CD4-positive, alpha-beta T cell treated with Interleukin-15 for 4 hours (primary cell): ENCODE data around the gene KLRD1.
"Not testable (repeated sequence)": the region's sequence is repeated elsewhere in the genome, so short reads cannot be mapped to it uniquely, and the experiment has no call there.

Source experiments
- DNase-seq: peaks from one replicate; pipeline ENCODE4 v3.0.0-alpha.2; 2020; ENCODE audit warnings: low spot score

The KLRD1 gene, protein sequence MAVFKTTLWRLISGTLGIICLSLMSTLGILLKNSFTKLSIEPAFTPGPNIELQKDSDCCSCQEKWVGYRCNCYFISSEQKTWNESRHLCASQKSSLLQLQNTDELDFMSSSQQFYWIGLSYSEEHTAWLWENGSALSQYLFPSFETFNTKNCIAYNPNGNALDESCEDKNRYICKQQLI

DNA sequence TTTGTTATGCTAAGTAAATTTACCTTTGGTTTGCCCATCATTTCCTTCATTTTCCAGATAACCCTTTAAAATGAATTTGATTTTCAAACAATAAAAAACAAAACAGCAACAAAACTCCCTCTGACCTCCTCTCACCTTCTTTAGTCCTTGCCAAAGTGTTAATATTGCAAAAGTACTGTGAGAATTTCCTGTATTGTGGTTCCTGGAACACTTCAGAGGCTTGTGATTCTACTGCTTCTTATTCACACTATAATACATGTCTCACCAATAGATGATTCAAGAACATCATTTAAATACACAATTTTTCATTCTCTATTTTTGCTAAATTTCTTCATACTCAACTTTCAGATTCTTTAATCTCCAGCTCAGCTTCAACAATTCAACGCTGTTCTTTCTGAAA, at the start of gene KLRD1:
KLRD1 (plus strand) TSS at position 241 of the 400 bp plus-strand sequence. CDS start 208 bp downstream, outside the sequence.
- DNase-seq, result peak; percentile 34

DNA sequence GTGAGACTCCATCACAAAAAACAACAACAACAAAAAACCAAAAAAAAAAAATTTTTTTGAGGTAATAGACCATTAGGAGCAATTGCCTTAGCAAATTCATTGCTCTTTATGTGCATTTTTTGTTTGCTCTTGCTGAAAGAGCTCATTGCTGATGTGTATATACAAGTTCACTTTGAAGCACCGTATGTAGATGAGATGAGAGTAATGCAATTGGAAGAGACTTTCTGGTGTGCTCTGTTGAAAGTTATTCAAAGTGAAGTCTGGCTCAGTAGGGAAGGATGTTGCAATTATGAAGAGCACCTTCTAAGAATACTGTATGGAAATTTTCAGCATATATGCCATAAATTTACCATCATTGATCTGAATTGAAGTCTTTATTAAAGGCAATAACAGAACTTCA, 46.7 kb upstream of the KLRD1 start:
- no peak for DNase-seq

DNA sequence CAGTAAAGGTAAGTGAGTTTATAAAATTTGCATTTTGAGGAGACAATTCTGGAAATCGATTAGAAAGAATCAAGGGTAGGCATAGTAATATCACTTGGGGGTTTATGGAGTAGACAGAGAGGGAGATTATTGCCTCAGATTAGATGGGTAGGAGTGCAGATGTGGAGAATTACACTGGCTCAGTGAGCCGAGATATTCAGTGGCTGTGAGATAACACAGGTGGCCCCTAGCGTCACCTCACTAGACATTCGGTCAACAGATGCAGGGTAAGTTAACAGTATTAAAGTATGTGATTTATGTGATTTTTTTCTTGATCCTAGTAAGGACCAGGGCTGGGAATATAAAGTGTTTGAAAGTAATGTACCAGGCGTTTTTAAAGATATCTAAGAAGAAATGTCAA, 39.6 kb upstream of the KLRD1 start:
- no peak for DNase-seq

DNA sequence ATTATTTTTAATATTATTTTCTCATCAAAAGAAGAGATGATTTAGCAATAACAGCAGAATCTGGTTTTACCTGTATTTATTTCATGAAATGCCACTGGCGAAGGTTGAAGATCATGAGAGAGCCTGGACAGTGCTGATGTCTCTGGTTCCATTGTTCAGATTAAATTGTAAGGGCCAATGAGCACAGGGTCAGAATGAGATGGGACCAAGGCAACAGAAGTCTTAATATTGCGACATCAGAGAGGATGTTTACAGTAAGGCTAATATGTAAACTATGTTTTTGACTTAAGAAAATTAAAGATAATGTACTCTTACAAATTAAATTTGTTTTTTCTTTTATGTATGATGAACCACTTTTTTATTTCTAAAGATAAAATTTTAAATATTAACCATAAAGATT, 35.2 kb upstream of the KLRD1 start:
- no peak for DNase-seq

DNA sequence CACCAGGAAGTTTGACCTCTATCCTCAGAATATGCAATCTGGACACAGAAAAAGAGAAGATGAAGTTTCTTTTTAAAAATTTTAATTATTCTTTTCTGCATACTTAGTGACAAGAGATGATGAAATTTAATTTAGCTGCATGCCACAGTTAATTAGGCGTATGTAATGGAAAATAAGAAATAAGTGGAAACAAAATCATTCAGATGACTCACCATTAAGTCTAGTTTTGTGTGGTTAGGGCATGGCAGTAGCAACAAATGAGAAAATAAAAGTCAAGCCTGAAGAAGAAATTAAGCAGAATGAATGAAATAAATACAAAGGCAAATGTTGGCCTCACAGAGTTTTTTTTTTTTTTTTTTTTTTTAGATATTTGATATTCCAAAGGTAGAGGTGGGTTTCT, 30.9 kb upstream of the KLRD1 start:
- no peak for DNase-seq

DNA sequence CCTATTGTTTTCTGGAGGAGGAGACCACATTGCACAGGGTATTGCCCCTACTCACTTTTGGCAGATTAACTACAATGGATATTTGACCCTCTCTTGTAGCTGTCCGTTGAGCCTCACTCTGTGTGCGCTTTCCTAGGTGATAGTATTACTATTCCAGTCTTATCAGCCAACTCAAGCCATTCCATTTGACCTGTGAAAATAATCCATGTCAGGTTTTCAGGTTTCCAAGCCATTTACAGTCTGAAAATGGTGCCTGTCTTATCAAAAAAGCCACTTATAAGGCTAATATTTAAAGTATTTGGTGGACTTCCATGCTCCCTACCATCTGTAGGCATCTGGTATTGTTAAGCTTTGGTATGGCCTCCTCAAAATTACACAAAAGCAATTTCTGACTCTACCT, 29.6 kb upstream of the KLRD1 start:
- no peak for DNase-seq

DNA sequence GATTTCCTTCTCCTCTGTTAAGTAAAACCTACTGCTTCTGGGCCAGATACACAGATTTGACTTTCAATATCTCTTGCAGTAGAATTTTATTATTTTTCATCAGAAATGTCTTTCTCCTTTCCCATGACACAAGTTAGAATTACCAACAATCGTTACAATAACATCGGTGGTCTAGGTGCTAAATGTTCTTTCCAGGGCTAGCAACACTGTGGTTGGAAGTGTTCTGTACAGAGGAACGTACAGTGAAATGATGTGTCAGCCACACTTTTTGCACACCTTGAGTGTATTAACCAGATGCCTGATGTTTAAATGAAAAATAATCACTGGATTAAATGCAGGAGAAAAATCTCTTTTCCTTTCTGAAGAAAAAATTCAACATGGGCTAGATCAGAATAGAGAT, 27.7 kb upstream of the KLRD1 start:
- DNase-seq, result peak; percentile 32

DNA sequence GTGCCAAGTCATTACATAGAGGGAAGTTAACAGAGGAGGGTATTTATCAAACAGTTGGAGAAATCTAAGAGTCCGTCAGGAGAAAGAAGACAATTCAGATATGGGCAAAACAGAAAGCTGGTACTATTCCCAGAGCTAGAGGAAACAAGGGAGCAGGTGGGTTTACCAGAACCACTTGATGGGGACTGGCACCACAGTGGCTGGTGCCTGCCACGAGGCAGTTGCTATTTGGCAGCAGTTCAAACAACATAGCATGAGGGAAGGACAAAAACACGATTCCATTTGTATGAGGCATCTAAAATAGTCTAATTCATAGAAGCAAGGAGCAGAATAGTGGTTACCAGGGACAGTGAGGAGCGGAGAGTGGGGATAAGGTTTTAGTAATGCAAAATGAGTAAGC, 24.6 kb upstream of the KLRD1 start:
- no peak for DNase-seq

DNA sequence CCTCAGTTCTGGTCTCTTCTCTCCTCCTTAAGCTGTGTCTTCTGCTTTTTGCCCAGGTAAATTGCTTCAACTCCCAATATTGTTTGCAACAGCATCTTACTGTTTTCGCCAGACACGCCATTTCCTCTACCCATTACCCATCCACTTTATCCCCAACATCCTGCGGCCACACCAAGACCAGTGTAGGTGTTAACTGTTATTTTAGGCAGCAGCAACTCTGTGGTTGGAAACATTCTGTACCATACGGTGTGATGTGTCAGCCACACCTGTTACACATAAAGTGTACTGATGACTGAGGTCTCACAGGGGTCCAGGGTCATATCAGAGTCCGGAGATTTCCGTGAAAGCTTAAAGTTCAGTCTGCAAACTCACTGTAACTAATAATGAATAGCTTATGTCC, 21.8 kb upstream of the KLRD1 start:
- DNase-seq, result peak; percentile 22

DNA sequence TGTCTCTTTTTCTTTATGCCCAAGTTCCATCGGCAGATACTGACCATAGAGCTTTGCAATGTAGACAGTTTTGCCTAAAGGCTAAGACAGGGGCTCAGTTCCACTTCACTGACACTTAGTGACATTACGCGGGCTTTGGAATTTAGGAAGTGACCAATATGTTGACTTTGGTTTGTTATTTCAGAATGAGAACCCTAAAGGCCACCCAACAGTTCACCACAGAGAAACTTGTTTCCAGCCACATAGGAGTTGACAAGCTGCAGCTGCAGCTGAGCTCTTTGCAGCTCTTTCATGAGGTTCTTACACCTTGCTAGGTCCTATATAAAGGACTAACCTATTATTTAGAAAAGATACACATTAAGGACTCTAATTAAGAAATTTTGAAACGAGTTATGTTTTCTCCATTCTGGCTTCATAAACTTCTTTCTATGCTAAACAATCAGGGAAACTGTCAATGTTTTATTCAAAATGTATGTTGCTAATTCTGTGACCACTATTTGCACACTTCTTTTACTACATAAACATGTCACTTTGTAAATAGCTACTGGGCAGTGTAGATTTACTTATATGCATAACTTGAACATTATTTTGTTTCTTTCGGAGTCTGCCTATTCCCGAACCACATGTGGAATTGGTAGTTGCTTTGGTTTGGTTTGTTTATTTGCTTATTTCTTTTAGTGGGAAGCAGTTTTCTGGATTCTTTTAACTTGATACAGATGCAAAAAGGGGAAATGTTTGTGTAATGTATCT, 18.5 kb upstream of the KLRD1 start:
- DNase-seq, result no peak

DNA sequence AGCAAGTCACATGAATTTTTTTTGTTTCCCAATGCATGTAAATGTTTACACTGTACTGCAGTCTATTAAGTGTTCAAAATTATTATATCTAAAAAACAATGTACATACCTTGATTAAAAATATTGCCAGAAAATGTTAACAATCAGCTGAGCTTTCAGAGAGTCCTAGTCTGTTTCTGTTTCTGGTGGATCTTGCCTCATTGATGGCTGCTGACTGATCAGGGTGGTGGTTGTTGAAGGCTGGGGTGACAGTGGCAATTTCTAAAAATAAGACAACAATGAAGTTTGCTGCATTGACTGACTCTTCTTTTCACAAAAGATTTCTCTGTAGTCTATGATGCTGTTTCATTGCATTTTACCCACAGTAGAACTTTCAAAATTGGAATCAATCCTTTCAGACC, 16.6 kb upstream of the KLRD1 start:
- no peak for DNase-seq

DNA sequence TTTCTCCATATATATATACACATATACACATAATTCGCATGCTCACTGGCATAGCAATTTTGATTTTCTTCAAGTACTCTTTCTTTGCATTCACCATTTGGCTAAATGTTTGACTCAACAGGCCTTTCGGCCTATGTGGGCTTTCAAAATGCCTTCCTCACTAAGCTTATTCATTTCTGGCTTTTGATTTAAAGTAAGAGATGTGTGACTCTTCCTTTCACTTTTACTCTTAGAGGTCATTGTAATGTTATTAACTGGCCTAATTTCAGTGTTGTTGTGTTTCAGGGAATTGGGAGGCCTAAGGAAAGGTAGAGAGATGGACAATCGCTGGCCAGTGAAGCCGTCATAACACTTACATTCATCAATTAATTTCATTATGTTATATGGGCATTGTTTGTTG, 14.5 kb upstream of the KLRD1 start:
- DNase-seq, result no peak

DNA sequence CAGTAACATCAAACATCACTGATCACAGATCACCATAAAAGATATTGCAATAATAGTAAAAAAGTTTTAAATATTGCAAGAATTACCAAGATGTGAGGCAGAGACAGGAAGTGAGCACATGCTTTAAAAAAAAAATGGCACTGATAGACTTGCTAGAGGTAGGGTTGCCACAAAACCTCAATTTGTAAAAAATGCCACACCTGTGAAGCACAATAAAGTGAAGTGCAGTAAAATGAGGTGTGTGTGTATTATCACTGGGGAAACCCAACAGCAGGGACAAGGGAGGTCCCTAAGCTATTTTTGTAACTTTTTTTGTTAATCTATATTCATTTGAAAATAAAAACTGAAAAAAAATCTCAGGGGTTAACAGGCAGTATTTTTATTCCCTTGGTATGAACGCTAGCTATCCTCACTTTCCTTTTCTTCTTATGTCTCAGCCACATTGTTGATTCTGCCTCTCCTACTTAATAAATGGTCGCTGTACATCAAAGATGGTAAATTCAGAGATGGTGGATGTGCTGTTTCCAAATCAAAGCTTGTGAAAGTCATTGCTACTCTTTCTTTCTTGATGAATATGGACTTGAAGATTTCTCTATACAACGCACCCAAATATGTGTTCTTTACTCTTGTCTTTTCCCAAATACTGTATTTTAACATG, 14.0 kb upstream of the KLRD1 start:
- peak; percentile 59 for DNase-seq

DNA sequence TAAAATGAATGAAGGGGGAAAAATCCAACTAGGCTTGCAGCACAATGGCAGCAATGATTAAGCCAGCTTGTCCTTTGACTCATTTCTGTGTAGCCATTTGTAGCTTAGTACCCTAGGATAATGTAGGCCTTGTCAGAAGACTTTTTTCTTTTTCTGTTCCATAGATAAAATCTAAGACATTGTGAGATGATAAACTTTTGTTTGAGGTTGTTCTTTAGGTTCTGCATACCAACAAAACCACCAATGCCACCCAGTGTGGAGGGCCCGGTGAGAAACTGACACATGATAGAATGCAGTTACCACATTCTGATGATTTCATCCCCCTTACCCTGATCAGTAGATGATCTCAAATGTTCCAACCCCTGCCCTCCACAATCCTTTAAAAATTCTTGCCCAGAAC, 6.6 kb upstream of the KLRD1 start:
- DNase-seq, result no peak

DNA sequence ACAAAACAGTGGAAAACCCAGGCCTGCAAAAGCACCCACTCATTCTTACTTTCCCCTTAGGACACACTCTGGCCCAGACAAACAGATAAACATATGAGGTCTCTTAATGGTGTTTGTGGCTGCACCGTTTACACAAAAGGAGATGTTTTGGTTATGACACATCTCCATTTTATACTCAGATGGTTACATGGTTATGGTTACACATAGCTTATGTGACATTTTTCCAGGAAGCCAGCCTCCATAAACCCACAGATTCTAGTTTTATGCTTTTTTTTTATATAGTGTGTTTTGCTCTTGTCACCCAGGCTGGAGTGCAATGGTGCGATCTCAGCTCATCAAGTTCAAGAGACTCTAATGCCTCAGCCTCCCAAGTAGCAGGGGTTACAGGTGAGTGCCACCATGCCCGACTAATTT, 3.5 kb upstream of the KLRD1 start:
- peak; percentile 51 for DNase-seq

DNA sequence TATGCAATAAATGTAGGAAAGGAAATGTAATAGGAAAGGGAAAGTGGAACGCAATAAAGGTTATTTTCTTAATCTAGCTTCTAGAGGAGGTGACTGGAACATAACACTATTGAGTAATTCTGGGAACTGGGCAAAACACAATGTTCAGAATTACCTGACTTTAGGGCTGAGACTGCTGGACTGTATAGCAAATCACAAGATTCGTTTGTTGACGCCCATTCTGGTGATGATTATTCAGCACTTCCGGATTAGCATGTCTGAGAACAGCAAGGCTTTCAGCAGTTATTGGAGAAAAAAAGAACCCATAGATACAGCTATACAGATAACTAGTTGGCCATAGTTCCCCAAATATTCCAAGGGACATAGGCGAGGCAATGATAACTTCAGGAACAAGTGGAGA, 2.3 kb upstream of the KLRD1 start:
- peak; percentile 66 for DNase-seq

DNA sequence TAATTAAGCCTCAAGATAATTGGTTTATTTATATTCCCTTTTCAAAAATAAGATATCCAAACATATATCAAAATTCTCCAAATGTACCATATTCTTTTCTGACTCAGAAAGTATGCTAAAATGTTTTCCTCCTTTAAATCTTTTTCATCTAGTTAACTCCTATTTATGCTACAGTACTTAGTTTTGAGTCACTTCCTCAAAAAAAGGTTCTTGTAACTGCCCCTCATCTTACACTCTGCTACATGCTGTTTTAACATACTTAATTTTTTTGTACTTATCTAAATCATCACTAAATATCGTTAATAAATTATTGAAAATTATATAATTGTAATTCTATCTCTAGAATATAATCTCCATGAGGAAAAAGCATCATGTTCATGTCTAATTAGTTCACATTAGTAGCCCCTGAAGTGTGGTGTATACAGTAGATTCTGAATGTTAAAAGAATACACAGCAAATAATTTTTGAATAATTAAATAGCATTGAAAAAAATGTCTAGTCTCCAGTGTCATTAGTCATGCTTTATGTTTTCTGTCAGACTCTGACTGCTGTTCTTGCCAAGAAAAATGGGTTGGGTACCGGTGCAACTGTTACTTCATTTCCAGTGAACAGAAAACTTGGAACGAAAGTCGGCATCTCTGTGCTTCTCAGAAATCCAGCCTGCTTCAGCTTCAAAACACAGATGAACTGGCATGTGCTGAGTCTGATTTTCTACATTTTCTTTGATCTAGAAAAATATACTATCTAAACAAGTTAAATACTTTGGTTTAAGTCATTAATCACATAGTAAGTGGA, 3.5 kb downstream of the KLRD1 start:
- DNase-seq, result peak; percentile 65

DNA sequence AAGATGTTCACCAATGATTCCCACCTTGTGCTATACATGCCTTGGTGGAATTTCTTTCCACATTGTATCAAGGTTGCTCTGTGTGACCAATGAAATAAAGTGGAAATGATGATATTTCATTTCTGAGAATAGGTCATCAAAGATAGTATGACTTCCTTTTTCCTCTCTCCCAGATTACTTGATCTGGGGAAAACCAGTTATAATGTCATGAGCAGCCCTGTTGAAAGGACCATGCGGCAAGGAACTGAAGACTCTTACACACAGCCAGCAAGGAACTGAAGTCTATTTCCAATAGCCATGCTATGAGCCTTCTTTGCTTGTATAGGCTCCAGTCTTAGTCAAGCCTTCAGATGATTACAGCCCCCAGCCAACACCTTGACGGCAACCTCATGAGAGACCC, 11.7 kb downstream of the KLRD1 start:
- DNase-seq, result no peak

DNA sequence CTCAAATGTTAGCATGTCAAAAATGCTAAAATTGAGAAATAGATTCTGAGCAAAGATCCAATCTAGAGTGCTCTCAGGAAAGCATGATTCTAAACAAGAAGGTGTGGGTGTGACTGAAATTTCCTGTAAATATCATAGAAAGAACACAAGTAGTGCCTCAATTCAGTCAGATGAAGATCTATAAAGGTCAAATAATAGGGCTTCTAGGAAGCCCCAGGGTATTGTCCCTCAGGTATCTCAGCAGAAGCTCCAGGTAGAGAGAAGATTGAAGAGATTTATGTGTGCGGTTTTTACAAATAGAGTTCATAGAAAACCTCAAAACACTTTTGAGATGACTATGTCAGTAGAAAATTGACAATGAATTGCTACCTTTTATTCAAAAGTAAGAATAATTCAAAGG, 13.0 kb downstream of the KLRD1 start:
- peak; percentile 22 for DNase-seq

DNA sequence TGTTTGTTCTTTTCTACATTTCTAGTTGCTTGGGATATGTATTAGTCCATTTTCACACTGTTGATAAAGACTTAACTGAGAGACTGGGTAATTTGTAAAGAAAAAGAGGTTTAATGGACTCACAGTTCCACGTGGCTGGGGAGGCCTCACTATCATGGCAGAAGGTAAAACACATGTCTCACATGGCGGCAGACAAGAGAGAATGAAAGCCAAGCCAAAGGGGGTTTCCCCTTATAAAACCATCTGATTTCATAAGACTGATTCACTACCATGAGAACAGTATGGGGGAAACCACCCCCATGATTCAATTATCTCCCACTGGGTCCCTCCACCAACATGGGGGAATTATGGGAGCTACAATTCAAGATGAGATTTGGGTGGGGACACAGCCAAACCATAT, 21.0 kb downstream of the KLRD1 start:
- DNase-seq, result not testable (repeated sequence)

DNA sequence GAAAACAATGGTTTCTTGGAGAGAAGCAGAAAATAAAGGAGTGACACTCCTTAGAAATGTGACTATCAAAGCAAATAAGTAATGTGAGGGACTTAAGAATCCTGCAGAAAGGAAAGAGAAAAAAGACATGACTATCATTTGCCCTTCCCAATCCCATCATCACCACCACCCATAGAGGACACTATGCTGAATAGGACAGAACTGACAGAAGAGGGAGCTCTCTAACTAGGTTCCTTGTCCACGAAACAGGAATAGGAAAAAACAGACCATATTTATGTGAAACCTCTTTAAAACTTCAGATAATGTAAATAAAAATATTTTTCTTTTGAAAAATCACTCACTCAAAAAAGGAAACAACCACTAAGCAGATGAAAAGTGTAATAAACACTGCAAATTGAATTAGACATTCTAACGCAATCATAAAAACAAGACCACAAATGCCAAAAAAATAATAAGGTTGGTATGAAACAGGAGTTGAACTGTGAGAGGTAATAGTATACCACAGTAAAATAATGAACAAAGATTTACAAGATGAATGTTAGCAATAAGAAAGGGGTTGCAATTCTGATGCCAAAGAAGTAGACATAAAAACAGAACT, 24.1 kb downstream of the KLRD1 start:
- peak; percentile 34 for DNase-seq

DNA sequence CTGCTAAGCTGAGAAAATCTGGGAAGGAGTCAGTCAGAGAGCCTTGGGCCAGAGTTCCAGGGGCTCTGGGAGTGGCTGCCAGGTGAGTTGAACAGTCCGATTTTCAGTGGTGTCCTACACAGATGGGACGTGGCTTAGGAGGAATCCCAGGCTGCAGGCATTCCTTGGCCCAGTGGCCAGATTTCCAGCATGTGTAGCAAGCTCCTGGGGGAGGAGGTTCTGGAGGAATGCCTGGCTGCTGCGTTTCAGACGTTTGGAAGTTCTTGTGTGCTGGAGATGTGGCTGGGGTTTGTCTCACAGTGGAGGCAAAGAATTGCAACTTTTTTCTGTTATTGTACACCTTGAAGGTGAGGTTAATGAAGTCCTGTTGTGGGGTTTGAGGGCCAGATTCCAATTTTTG, 28.5 kb downstream of the KLRD1 start:
- not testable (repeated sequence) for DNase-seq
